ENCODE results near the gene C1QTNF7. TPM values are rescaled to one million over a fixed set of nuclear protein-coding genes. Genes with fewer than 3 reads are reported as not detected.

C1QTNF7 gene
- total RNA-seq, 1 experiment from 2014 or later = 0.04 TPM

GRCh38 chr4:15412461-15412860, 15.4 kb upstream of the C1QTNF7 start:
- H3K4me3 Mint-ChIP-seq = no peak overlapping the region
- H3K27ac Mint-ChIP-seq = no peak overlapping the region
- CTCF ChIA-PET = no interaction called here
- H3K27me3 Mint-ChIP-seq (ENCODE audit: low read depth) = no peaks in the 10 kb centered on the region; the same call in 1 of the 2 replicates
- no peak for ATAC-seq
- no peak for DNase-seq (ENCODE audit: low spot score)
- POLR2A ChIA-PET = no interaction called here
- TF ChIP-seq FOXP1 (CRISPR knock-in tag; IDR thresholded peaks at IDR 0.05; ENCODE audit: borderline replicate concordance) (no peak), ZNF317 (CRISPR knock-in tag; IDR thresholded peaks at IDR 0.05; ENCODE audit: borderline replicate concordance, low read depth) (no peak), NFE2L1 (CRISPR knock-in tag; IDR thresholded peaks at IDR 0.05) (no peak), ERG (CRISPR knock-in tag; IDR thresholded peaks at IDR 0.05) (no peak), SMAD4 (CRISPR knock-in tag; IDR thresholded peaks at IDR 0.05) (no peak), PRDM15 (CRISPR knock-in tag; IDR thresholded peaks at IDR 0.05) (no peak), MYBL2 (CRISPR knock-in tag; IDR thresholded peaks at IDR 0.05) (no peak), RELA (CRISPR knock-in tag; IDR thresholded peaks at IDR 0.05; ENCODE audit: borderline replicate concordance) (no peak), E2F4 (CRISPR knock-in tag; IDR thresholded peaks at IDR 0.05; ENCODE audit: borderline replicate concordance, low read depth) (no peak), GRHL2 (CRISPR knock-in tag; IDR thresholded peaks at IDR 0.05; ENCODE audit: insufficient replicate concordance, severe bottlenecking) (no peak), ZNF263 (CRISPR knock-in tag; IDR thresholded peaks at IDR 0.05; ENCODE audit: low read depth) (no peak), HMGA2 (CRISPR knock-in tag; IDR thresholded peaks at IDR 0.05) (no peak), PREB (CRISPR knock-in tag; IDR thresholded peaks at IDR 0.05; ENCODE audit: borderline replicate concordance) (no peak)
- TF ChIP-seq, protein P1, sequence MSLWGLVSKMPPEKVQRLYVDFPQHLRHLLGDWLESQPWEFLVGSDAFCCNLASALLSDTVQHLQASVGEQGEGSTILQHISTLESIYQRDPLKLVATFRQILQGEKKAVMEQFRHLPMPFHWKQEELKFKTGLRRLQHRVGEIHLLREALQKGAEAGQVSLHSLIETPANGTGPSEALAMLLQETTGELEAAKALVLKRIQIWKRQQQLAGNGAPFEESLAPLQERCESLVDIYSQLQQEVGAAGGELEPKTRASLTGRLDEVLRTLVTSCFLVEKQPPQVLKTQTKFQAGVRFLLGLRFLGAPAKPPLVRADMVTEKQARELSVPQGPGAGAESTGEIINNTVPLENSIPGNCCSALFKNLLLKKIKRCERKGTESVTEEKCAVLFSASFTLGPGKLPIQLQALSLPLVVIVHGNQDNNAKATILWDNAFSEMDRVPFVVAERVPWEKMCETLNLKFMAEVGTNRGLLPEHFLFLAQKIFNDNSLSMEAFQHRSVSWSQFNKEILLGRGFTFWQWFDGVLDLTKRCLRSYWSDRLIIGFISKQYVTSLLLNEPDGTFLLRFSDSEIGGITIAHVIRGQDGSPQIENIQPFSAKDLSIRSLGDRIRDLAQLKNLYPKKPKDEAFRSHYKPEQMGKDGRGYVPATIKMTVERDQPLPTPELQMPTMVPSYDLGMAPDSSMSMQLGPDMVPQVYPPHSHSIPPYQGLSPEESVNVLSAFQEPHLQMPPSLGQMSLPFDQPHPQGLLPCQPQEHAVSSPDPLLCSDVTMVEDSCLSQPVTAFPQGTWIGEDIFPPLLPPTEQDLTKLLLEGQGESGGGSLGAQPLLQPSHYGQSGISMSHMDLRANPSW (CRISPR knock-in tag; conservative IDR thresholded peaks at IDR 0.05; ENCODE audit: low read depth) = no peak
- TF ChIP-seq, protein P2, sequence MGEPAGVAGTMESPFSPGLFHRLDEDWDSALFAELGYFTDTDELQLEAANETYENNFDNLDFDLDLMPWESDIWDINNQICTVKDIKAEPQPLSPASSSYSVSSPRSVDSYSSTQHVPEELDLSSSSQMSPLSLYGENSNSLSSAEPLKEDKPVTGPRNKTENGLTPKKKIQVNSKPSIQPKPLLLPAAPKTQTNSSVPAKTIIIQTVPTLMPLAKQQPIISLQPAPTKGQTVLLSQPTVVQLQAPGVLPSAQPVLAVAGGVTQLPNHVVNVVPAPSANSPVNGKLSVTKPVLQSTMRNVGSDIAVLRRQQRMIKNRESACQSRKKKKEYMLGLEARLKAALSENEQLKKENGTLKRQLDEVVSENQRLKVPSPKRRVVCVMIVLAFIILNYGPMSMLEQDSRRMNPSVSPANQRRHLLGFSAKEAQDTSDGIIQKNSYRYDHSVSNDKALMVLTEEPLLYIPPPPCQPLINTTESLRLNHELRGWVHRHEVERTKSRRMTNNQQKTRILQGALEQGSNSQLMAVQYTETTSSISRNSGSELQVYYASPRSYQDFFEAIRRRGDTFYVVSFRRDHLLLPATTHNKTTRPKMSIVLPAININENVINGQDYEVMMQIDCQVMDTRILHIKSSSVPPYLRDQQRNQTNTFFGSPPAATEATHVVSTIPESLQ (CRISPR knock-in tag; IDR thresholded peaks at IDR 0.05) = no peak
- TF ChIP-seq, protein P3, sequence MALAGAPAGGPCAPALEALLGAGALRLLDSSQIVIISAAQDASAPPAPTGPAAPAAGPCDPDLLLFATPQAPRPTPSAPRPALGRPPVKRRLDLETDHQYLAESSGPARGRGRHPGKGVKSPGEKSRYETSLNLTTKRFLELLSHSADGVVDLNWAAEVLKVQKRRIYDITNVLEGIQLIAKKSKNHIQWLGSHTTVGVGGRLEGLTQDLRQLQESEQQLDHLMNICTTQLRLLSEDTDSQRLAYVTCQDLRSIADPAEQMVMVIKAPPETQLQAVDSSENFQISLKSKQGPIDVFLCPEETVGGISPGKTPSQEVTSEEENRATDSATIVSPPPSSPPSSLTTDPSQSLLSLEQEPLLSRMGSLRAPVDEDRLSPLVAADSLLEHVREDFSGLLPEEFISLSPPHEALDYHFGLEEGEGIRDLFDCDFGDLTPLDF (CRISPR knock-in tag; IDR thresholded peaks at IDR 0.05) = no peak
- H3K36me3 Mint-ChIP-seq = no peaks in the 10 kb centered on the region
- no peaks in the 10 kb centered on the region for H3K9me3 Mint-ChIP-seq
- H3K4me1 Mint-ChIP-seq = peaks cover 4% of the 10 kb centered on the region

Data from WTC11 (cell line).